KG1 (cell line): ENCODE measurements around the gene VEGFB.
A peak's percentile ranks its signal among the peaks of the same experiment; 100 is the strongest.

Experiments used
- DNase-seq: peaks from one replicate; lab custom pipeline; 2025; lab: John Stamatoyannopoulos, UW

VEGFB gene, protein sequence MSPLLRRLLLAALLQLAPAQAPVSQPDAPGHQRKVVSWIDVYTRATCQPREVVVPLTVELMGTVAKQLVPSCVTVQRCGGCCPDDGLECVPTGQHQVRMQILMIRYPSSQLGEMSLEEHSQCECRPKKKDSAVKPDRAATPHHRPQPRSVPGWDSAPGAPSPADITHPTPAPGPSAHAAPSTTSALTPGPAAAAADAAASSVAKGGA

DNA sequence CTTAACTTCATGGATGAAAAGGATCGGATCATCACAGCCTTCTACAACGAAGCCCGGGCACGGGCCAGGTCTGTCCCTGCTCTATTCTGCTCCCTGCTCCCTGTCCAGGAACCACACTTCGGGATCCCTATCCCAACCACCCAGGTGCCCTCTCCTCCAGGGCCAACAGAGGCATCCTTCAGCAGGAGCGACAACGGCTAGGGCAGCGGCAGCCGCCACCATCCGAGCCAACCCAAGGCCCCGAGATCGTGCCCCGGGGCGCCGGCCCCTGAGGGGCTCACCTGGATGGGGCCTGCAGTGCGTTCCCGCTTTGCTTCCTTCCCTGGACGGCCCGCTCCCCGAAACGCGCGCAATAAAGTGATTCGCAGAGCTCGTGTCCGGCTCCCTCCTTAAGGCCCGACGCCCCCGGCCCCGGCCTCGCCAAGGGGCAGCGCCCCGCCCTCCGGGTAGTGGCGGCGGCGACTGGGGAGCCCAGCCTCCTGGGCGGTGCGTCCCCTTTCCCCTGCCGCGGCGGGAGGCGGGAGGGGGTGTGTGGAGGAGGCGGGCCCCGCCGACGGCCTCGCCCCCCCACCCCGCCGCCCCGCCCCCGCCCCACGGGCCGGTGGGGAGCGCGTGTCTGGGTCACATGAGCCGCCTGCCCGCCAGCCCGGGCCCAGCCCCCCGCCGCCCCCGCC, at the start of gene VEGFB:
VEGFB (plus strand) TSS at position 672 of the 674 bp plus-strand sequence. CDS start 250 bp downstream, outside the sequence.
- DNase-seq: no peak

DNA sequence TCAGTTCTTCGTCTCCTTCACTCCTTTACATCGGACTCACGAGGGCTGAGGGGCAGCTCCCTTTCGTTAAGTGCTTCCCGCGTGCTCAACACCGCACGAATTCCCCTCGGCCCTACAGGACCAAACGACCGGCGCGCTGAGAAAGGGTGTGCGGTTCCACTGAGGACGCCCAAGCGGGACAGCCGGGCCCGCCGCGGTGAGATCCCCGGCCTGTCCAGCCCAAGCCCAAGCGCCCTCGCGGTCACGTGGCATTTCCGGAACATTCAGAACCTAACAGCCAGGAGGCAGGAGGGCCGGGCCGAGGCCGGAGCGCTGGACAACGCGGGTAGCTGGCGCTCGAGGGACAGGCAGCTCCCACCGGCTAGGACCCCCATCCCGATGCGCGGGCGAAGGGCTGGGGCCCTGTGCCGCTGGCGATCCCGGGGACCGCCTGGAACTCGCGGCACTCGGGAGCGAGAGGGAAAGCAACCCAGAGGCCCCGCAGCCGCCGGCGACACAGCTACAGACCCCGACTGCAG, 49.1 kb upstream of the VEGFB start:
- peak; percentile 91 for DNase-seq

DNA sequence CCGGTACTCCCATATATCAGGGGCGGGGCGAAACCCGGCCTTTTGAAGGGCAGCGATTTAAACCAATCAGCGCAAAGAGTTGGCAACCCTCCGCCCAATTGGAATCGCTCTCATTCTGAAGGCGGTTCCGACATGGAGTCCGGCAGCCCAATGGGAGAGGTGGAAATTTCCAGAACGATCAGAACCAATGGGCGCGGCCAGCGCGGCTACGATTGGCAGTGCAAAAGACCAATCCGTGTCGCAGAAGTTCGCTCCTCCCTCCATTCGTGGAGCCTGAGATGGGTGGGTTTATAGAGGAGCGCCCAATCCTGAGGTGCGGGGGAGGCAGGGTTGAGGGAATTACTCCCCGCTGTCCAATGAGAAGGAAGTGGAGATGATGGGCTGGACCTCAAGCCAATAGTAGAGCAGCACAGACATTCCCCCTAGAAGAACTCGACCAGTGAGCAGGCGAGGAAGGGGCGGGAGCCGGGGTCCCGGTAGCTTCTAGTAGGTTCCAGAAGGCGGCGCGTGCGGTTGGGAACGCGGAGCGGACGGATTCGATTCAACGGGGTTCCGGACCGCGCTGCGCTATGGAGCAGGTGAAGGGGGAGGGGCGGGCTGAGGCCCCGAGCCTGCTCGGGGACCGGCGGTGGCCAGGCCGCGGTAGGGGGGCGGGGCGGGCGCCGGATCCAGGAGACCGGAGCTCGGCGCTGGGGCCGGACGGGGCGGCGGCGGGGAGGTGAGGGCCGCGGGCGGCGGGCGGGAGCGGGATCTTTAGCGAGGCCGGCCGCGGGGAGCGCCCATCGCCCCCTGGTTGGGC, 48.5 kb upstream of the VEGFB start, which contains the start of gene STIP1:
STIP1 (plus strand) TSS at position 479 of the 799 bp plus-strand sequence; CDS start at position 570, 91 bp downstream.
- DNase-seq: peak; percentile 100

DNA sequence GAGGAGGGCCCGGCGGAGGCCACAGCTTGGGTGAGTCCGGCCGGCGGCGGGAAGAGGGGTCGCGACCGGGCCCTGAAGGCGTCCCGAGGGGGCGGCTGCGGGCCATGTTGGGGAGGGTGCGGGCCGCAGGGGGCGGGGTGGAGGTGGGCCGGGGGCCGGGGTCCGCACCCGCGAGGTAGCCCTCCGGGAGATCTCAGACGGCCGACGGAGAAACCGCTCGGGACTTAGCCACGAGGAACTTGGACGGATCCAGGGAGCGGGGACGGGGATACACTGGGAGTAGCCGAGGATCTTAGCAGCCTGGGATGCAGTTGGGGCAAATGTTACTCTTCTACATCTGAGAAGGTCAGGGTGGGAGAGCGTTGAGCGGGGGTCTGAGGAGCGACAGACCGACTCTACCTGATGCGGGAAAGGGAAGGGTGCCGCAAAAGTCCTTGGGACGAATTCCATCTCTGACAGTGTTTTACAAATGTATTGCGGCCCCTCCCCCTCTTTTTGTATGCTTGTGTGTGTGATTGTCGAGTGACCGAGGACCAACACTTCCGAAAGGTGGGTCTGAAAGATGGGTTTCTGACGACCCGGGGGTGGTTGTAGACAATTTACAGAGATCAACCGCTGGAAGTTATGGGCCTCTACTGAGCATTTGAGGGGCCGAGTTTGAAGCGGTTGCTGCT, 47.8 kb upstream of the VEGFB start:
- DNase-seq: no peak

DNA sequence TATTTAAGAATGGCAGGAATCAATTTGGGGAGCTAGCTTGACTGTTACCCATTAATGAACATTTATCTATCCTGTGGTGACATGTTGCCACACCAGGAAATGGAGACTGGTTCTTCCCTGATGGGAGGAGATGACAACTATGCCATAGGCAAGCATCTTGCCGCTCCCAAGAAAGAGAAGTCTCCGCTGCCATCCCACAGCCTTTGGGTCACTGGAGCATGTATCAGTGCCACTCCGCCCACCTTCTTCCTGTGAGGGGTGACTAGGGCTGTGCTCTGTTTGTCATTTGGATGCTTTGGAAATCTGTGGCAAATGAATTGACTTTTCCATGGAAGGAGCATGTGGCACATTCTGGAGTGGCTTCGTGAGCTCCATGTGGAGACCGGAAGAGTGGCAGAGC, 42.0 kb upstream of the VEGFB start:
- DNase-seq: no peak

DNA sequence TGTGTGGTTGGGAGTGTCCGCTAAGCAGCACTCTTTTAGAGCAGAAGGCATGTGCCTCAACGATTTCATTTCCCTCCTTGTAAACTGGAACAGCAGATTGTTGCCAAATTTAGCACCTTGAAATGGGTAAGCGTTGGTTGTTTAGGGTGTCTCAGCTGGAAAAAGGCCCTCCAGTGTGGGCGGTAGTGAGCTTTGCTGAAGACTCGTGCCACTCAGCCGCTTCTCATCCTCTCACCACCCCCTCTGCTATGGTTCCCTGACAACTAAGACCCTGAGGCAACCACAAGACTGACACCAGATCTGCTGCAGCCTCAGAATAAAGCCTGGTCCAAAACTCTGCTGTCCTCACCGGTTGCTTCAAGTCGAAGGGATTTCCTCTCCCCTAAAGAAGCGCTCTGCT, 37.8 kb upstream of the VEGFB start:
- DNase-seq: no peak

DNA sequence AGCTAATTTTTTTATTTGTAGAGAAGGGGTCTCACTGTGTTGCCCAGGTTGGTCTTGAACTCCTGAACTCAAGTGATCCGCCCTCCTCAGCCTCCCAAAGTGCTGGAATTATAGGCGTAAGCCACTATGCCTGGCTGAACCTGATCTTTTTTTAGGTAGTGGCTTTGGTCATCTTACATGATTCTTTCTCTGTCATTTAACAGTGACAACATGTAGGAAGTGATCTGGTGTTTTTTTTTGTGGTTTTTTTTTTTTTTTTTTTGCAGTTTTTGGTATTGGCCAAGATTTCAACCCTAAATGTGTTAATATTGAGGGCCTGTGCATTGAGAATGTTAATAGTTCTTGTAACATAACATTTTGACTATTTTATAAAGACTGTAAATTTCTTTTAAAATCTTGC, 35.9 kb upstream of the VEGFB start:
- no peak for DNase-seq

DNA sequence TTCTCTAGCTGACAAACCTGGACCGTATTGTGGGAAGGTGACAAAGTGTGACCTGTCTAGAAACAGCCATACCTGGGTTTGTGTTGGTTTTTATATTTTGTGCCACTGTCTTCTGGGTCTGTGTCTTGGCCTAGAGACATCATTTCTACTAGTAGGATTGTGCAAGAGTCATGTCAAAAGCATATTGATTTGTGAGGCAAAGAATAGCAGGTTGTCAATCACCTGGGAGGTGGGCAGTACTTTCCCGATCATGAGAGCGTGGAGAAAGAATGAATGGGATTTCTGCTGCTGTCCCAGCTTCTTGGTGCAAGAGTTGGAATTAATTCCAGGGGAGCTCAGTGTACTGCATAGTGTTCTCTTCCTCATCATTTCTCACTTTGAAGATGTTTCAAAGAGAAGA, 32.8 kb upstream of the VEGFB start:
- no peak for DNase-seq

DNA sequence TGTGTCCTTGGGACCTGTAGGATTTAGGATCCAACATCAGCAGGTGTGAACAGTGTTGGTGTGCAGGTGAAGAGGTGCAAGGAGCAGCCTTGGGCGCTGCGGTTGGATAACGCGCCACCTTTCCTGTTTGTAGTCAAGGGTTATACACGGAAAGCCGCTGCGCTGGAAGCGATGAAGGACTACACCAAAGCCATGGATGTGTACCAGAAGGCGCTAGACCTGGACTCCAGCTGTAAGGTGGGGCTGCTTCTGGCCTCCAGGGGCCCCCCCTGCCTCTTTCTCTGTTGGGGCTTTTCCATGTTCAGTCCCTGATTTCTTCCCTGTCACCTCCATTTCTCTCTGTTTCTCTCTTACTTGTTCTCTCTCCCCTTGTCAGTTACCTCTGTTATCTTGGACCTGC, 31.4 kb upstream of the VEGFB start:
- DNase-seq: no peak

DNA sequence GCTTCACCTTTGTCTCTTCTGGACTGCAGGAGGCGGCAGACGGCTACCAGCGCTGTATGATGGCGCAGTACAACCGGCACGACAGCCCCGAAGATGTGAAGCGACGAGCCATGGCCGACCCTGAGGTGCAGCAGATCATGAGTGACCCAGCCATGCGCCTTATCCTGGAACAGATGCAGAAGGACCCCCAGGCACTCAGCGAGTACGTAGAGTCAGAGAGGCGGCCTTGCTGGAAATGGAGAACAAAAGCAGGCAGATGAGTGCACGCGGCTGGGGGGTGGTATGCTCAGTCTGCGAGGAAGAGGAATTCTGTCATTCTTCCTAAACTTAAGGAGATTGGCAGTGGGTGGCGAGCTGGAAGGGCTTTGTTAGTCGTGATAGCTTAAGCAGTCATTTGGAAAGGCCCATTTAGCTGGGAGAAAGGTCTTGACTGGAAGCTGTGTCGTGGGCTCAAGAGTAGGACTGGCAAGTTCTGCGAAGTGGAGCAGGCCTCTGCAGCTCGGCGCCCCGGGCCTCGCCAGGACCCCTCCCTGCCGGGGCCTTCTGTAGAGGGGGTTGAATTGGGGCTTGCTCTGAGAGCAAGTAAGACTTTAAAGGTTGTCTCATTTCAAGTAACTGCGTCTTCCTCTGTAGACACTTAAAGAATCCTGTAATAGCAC, 30.8 kb upstream of the VEGFB start:
- no peak for DNase-seq

DNA sequence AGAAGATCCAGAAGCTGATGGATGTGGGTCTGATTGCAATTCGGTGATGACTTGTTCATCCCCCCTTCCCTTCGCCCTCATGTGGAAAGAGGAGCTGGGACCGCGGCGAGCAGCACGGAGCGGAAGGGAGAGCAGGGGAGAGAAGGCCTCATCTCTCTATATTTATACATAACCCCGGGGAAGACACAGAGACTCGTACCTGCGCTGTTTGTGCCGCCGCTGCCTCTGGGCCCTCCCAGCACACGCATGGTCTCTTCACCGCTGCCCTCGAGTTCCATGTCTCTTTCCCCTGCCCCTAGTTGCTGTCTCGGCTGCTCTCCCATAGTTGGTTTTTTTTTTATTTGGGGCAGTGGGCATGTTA, 30.3 kb upstream of the VEGFB start:
- DNase-seq: no peak

DNA sequence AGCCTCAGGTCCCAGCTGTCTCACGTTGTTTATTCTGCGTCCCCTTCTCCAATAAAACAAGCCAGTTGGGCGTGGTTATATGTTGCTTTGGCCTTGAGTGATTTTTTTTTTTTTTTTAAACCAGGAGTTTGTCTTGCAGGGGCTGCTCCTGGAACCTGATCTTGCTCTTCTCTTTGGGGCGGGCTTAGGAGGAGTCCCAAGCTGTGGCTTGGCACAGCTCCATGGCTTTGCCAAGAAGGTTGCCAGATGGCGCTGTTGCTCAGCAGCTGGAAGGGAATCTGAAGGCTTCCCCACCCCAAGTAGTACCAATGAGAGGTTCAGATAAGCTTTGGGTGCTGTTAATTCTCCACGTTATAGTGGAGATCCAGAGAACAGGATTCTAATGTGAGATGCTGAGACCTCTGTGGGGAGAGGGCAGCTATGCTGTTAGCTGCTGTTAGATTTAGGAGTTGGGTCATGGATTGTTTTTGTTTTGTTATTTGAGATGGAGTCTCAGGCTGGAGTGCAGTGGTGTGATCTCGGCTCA, 29.9 kb upstream of the VEGFB start:
- peak; percentile 97 for DNase-seq

DNA sequence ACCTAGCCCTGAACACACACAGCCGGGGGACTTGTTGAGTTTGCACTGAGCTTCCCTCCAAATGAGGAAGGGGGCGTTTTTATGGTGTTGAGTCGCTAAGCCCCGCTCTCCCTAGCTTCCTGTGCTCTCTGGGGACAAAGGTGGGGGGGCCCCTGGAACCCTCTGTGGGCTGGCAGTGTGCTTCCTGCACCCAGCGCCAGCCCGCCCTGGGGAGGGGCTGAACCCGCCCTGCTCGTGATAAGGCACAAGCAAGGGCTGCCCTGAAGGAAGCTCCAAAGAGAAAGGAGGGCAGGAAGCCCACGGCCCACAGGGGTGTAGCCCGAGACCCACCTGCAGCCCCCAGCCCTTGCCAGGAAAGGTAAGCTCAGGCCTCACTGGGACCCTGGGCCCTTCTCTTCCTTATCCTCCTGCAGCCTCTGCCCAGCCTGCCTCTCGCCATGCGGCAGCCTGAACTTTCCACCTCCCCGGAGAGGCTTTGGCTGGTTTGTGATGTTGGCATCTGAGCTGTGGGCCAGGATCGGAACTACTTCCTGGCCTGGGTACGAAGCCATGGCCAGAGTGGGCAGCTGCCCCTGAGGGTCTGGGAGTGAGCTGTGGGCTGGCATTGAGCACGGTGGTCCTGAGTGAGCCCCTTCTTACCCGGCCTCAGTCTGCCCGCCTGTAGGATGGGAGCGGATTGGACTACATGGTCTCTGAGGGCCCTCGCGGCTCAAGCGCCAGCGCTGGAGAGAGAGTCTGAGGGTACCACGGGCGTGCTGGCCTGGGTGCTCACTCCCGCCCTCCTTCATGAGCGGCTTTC, 27.7 kb upstream of the VEGFB start, which contains the start of gene FERMT3:
FERMT3 (plus strand) TSS at position 265 of the 799 bp plus-strand sequence. CDS start 644 bp downstream, outside the sequence.
- peak; percentile 92 for DNase-seq

DNA sequence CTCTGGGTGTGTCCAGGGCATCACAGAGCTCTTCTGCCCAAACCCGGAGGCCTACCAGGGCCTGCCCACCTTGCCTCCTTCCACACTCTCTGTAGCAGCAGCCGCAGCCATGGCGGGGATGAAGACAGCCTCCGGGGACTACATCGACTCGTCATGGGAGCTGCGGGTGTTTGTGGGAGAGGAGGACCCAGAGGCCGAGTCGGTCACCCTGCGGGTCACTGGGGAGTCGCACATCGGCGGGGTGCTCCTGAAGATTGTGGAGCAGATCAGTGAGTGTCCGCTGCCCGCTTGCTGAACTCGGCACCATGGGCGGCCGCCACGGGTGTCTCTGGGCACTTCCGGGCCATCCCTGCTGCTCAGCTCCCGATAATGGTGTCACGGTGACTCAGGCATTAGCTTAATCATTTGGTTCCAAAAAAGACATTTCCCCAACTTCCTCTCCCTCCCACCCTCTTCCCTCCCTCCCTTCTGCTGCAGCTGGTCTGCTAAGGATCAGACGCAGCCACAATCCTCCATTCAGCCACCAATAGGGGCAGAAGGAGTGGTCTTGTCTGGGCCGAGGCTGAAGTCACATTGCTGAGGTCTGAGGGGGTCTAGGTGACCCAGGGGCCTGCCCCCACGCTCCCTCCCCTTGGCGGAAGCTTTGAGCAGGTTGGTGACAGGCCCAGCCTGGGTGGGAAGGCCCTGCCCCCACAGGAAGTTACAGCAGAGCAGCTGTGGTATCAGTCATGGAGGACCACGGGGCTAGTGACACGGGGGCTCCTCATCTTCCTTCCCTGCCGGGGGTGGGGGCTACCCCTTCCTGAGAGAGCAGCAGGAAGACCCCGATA, 26.9 kb upstream of the VEGFB start:
- DNase-seq: peak; percentile 94

DNA sequence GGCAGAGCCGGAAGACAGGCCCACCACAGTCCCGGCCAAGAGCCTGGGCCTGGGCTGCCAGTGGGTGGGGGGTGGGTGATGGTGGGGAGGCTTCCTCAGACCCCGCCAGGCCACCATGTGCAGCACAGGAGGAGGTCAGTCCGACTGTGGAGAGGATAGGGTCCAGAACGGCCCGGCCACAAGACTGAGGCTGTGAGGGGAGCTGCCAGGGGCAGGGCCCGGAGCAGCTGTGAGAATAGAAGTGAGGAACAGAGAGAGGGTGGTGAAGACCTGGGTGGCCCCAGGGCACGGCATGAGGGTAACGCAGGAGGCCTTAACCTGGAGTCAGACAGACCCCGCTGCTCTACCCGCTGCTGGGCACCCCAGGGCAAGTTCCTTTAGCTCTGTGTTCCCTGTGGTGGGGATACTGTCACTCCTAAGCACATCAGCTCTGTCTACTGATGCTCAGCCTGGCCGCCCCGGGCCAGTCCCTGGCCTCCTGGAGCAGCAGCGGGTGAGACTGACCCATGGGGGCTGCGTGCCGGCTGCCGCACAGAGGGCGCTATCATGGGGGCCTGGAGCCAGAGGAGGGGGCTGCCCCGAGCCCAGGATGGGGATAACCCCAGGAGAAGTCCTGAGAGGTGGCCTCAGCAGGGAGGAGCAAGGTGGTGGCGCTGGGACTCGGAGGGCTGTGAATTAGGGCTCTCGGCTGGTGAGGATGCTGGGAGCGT, 26.1 kb upstream of the VEGFB start:
- no peak for DNase-seq

DNA sequence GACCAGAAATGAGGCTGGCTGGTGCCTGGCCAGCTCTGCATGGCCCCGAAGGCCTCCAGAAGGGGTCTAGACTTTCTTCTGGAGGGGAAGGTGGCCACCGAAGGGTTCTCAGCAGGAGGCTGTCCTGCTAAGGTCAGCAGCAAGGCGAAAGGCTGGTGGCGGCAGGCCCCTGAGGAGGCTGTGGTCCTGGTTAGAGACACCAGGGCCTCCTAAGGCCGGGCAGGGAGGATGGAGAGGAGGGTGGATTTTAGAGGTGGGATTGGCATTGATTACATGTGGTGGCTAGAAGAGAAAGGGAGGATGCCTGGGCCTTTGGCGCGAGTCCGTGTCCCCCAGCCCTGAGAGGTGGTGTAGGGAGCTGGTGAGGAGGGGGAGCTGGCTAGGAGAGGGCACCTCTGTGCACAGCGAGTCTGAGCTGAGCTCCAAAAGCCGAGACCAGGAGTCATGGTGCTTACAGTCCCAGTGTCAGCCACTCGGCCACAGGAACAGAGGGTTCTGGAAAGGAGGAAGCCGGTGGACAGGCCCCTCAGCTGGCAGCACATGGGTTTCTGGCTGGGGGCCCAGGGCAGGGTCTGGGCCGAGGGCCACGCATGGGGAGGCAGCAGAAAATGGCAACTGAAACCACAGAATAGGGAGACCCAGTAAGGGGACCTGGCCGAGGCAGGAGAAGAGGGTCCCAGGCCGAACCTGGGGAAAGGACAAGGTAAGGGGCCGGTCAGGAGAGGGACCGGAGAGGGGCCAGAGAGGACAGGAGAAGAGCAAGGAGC, 25.4 kb upstream of the VEGFB start:
- no peak for DNase-seq

DNA sequence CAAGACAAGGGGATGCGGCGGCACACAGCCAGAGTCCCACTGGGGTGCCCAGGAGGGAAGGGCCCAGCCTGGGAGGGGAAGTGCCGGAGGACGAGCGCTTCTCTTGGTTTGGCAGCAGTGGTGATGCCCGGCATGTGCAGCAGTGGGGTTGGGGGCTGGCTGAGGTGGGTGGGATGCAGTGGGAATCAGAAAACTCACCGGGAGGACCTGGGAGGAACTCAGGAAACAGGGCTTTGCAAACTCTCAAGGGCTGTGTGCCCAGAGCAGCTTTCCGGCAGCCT, 24.9 kb upstream of the VEGFB start:
- no peak for DNase-seq

DNA sequence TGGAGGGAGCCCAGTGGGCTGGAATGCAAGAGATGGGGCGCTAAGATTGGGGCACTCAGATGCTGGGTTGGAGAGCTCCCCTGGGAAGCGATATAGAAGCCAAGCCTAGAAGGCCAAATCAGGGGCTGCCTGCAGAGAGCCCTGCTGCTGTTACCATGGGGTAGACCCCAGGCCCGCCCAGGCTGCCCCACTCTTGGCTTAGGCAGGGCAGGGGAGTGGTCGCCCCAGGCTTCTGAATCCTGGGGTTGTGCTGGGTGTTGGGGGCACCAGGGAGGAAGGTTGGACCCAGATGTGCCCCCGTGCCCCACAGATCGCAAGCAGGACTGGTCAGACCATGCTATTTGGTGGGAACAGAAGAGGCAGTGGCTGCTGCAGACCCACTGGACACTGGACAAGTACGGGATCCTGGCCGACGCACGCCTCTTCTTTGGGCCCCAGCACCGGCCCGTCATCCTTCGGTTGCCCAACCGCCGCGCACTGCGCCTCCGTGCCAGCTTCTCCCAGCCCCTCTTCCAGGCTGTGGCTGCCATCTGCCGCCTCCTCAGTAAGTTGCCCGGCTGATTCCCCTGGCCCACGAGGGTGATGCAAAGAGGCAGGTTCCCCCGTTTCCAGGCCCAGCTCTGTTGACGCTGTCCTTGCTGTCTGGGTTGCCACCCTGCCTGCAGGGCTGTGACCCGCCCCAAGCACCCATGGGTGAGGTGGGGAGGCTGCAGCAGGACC, 23.9 kb upstream of the VEGFB start:
- DNase-seq: no peak
